Hepatocyte (in vitro differentiated cells): Measurements from ENCODE around the gene HIC2. TPM values are rescaled to one million over a fixed set of nuclear protein-coding genes. Genes with fewer than 3 reads are reported as not detected.
A peak's percentile ranks its signal among the peaks of the same experiment; 100 is the strongest.
"Not testable (repeated sequence)": the region's sequence is repeated elsewhere in the genome, so short reads cannot be mapped to it uniquely, and the experiment has no call there.

Source experiments
- DNase-seq: peaks from one replicate; pipeline ENCODE4 v3.0.0-alpha.2; 2016; ENCODE audit warnings: low spot score
- H2AFZ ChIP-seq: fragments of 200-600 bp; sonication (generic); 2 replicates; pipeline ENCODE4 v1.6.0; 2016; ENCODE audit warnings: antibody characterized with exemption, mild to moderate bottlenecking
- H3K27ac ChIP-seq: fragments of 200-600 bp; sonication (generic); 2 replicates; pipeline ENCODE4 v1.5.1; 2016; ENCODE audit warnings: mild to moderate bottlenecking
- H3K27me3 ChIP-seq: fragments of 200-600 bp; sonication (generic); 2 replicates; pipeline ENCODE4 v1.6.1; 2016
- H3K36me3 ChIP-seq: fragments of 200-600 bp; sonication (generic); replicated peaks from 2 replicates; pipeline ENCODE4 v1.5.1; 2016; ENCODE audit warnings: low read depth; ENCODE audit not compliant: insufficient read depth
- H3K4me1 ChIP-seq: fragments of 200-600 bp; sonication (generic); 2 replicates; pipeline ENCODE4 v1.5.1; 2016; ENCODE audit warnings: mild to moderate bottlenecking, moderate library complexity; ENCODE audit not compliant: insufficient read depth
- H3K4me2 ChIP-seq: fragments of 200-600 bp; sonication (generic); 2 replicates; pipeline ENCODE4 v1.6.0; 2016
- H3K4me3 ChIP-seq: fragments of 200-600 bp; sonication (generic); 2 replicates; pipeline ENCODE4 v1.5.1; 2016; ENCODE audit warnings: mild to moderate bottlenecking
- H3K79me2 ChIP-seq: fragments of 200-600 bp; sonication (generic); 2 replicates; pipeline ENCODE4 v1.6.0; 2017; ENCODE audit warnings: mild to moderate bottlenecking
- H3K9me2 ChIP-seq: fragments of 200-600 bp; sonication (generic); replicated peaks from 2 replicates; pipeline ENCODE4 v1.6.0; 2017; ENCODE audit warnings: mild to moderate bottlenecking; ENCODE audit not compliant: insufficient read depth
- H3K9me3 ChIP-seq: fragments of 200-600 bp; sonication (generic); 2 replicates; pipeline ENCODE4 v1.5.1; 2016; ENCODE audit warnings: low read depth, mild to moderate bottlenecking
- H4K20me1 ChIP-seq: fragments of 200-600 bp; sonication (generic); 2 replicates; pipeline ENCODE4 v1.6.0; 2016; ENCODE audit warnings: mild to moderate bottlenecking; ENCODE audit not compliant: insufficient read depth, poor library complexity, severe bottlenecking
- WGBS: methylation state at CpG from one replicate; pipeline ENCODE4 v1.1.6; 2016; ENCODE audit warnings: low lambda C conversion rate; ENCODE audit errors: missing lambda C conversion rate; 5-methylcytosine and 5-hydroxymethylcytosine counted together
- polyA plus RNA-seq: library from polyadenylated mRNA; unstranded; fragments of >200 nt; fragmentation: Nextera tagmentation; extraction: Ambion mirVana; gene quantifications from 2 replicates; pipeline ENCODE4 v1.2.1, GENCODE V29; 2016
- total RNA-seq: library from RNA; depleted of rRNA; stranded (reverse); fragments of >200 nt; gene quantifications from 2 replicates; pipeline ENCODE4 v1.2.3, GENCODE V29; 2014

Gene HIC2
- total and polyA plus RNA-seq, 2 experiments from 2014 or later: 11.4 to 21.2 TPM

DNA sequence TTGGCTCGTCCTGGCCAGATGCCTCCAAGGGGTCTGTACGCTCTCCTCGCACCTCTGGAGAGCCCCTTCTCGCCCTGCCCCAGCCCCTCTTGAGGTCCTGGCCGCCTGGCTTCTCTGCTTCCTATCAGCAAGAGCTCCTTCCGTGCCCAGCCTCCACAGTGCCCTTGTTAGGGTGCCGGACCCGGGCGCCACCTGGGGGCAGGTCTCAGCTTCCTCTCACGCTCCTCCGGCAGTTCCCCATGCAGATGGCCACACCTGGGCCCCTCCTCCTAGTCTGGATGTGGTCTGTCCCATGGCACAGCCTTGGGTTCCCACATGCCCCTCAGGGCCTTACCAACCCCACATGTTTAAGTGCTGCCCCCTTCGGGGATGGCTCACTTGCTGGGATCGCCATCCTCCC is 56.5 kb downstream of the HIC2 start:
- H3K9me2 ChIP-seq, H4K20me1 ChIP-seq, H3K36me3 ChIP-seq, H3K4me2 ChIP-seq, DNase-seq, H3K4me3 ChIP-seq, H3K27ac ChIP-seq, H3K4me1 ChIP-seq, H3K27me3 ChIP-seq, H3K9me3 ChIP-seq, H3K79me2 ChIP-seq, H2AFZ ChIP-seq: not testable (repeated sequence)
- no CpG with 5 or more reads among the region's 13 CpGs for WGBS

GRCh38 chr22:21484039-21484438 is 66.9 kb downstream of the HIC2 start:
- H3K4me1 ChIP-seq, H2AFZ ChIP-seq, DNase-seq, H3K27ac ChIP-seq, H4K20me1 ChIP-seq, H3K9me2 ChIP-seq, H3K36me3 ChIP-seq, H3K4me2 ChIP-seq, H3K27me3 ChIP-seq, H3K4me3 ChIP-seq, H3K79me2 ChIP-seq, H3K9me3 ChIP-seq: not testable (repeated sequence)
- WGBS: 83% methylated on average over 8 of the region's 14 CpGs

DNA sequence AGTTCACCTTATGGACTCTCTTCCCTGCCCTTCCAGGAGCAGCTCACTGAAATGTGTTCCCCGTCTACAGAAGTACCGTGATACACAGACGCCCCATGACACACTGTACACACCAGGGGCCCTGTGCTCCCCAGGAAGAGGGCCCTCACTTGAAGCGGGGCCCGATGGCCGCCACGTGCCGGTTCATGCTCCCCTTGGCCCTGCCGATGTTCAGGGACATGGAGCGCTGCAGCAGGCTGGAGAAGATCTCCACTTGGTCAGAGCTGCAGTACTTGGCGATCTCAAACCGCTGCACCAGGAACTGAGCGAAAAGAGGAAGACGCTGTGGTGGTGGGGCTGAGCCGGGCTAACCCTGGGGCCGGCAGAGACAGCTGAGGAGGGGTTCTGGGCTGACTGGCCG is 70.6 kb downstream of the HIC2 start:
- DNase-seq, H2AFZ ChIP-seq, H3K79me2 ChIP-seq, H3K4me1 ChIP-seq, H3K4me3 ChIP-seq, H3K36me3 ChIP-seq, H3K9me3 ChIP-seq, H3K4me2 ChIP-seq, H3K27ac ChIP-seq, H4K20me1 ChIP-seq, H3K9me2 ChIP-seq, H3K27me3 ChIP-seq: not testable (repeated sequence)
- WGBS: 97% methylated on average over 9 of the region's 17 CpGs

DNA sequence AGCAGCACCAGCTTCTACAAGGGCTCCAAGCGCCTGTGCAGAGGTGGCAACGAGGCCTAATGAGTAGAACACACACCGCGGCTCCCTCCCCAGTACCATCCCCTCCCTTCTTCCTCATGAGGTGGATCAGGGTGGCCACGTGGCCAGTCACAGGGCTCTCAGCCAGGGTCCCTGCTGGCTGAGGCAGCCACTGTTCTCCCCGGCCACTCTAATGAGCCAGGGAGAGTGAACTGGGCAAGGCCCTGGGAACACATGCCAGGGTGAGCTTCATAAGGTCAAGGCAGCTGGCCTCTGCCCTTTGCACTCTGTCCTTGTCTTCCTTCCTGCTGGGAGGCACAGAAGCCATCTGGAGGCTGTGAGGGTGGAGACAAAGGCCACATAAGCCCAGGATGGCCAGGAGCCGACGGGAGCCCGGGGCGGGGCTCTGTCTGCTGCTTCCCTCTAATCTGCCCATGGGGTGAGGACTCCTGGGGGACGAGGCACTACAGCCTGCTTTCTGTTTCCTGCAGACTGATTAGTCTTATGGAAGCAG is 72.0 kb downstream of the HIC2 start:
- not testable (repeated sequence) for H2AFZ ChIP-seq, H3K27ac ChIP-seq, H3K36me3 ChIP-seq, H3K9me2 ChIP-seq, DNase-seq, H3K4me1 ChIP-seq, H3K79me2 ChIP-seq, H4K20me1 ChIP-seq, H3K9me3 ChIP-seq, H3K27me3 ChIP-seq, H3K4me2 ChIP-seq, H3K4me3 ChIP-seq
- WGBS: 88% methylated on average over 1 of the region's 11 CpGs

- not testable (repeated sequence) for H3K4me3 ChIP-seq, H3K9me2 ChIP-seq, H3K4me2 ChIP-seq, H3K9me3 ChIP-seq, H3K36me3 ChIP-seq, H3K27ac ChIP-seq, H2AFZ ChIP-seq, H3K27me3 ChIP-seq, H3K4me1 ChIP-seq, H3K79me2 ChIP-seq, H4K20me1 ChIP-seq
- WGBS: 100% methylated on average over 4 of the region's 6 CpGs
- peak; percentile 0 for DNase-seq
Observed at GRCh38 chr22:21490556-21490955, 73.4 kb downstream of the HIC2 start.

- not testable (repeated sequence) for H3K9me3 ChIP-seq, H4K20me1 ChIP-seq, H3K79me2 ChIP-seq, H3K4me1 ChIP-seq, H3K27ac ChIP-seq, H3K9me2 ChIP-seq, DNase-seq, H3K4me2 ChIP-seq, H3K4me3 ChIP-seq, H3K36me3 ChIP-seq, H3K27me3 ChIP-seq, H2AFZ ChIP-seq
- no CpG with 5 or more reads among the region's 8 CpGs for WGBS
Observed at GRCh38 chr22:21492271-21492670, 75.1 kb downstream of the HIC2 start.

DNA sequence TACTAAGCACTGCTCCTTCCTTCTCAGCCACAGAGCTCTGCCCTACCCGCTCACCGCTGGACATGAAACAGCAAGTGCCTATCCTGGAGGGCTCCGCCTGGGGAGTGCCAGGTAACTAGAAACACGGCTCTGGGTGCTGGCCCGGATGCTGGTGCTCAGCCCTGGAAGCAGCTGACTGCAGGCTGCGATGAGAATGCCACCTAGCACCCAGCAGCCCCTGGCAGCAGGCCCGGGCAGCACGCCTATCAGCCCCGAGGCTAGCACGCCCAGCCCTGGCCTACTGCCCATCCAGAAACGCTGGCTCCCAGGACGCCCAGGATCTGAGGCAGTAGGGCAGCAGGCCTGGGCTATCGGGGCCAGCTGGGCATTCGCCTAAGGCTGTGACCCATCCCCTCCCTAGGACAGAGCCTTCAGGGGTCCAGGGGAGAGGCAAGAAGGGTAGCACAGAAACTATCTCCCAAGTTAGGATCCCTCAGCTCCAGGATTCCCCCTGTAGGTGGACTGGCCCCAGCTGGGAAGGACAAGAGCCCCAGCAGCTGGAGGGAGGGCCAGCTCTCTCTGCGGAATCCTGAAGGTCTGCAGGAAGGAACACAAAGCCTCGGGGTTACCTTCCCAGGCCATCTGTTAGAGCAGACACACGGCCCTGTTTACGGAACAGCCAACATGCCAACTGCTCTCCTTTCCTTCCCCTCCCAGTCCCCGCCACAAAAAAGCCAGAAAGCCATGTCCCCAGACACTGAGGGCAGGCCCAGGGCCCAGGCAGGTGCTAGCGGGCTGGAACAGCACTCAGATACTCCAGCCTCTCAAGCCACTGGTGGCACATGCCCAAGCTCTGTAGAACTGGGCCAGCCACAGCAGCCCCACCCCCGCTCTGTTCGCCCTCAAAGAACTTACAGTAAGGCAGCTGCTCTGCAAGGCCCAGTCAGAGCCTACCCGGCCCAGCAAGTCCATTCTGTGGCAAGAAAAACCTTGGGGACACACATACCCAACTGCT is 76.9 kb downstream of the HIC2 start:
- H3K4me1 ChIP-seq, H3K36me3 ChIP-seq, H3K9me2 ChIP-seq, H3K79me2 ChIP-seq, DNase-seq, H3K27me3 ChIP-seq, H3K27ac ChIP-seq, H3K4me2 ChIP-seq, H2AFZ ChIP-seq, H3K9me3 ChIP-seq, H3K4me3 ChIP-seq, H4K20me1 ChIP-seq: not testable (repeated sequence)
- WGBS: no CpG with 5 or more reads among the region's 23 CpGs

GRCh38 chr22:21497984-21498383 is 80.8 kb downstream of the HIC2 start:
- H3K9me2 ChIP-seq, DNase-seq, H3K36me3 ChIP-seq, H3K4me3 ChIP-seq, H3K79me2 ChIP-seq, H3K4me1 ChIP-seq, H2AFZ ChIP-seq, H3K9me3 ChIP-seq, H3K4me2 ChIP-seq, H4K20me1 ChIP-seq, H3K27ac ChIP-seq, H3K27me3 ChIP-seq: not testable (repeated sequence)
- WGBS: no CpG with 5 or more reads among the region's 4 CpGs

- H3K79me2 ChIP-seq, H4K20me1 ChIP-seq, H3K9me3 ChIP-seq, H3K27me3 ChIP-seq, H3K4me2 ChIP-seq, H3K4me3 ChIP-seq, DNase-seq, H3K9me2 ChIP-seq, H2AFZ ChIP-seq, H3K27ac ChIP-seq, H3K4me1 ChIP-seq, H3K36me3 ChIP-seq: not testable (repeated sequence)
- no CpG with 5 or more reads among the region's 7 CpGs for WGBS
Observed at GRCh38 chr22:21498489-21498888, 81.3 kb downstream of the HIC2 start.
